ENCODE data around the gene ICAM1.
"Not testable (repeated sequence)": the region's sequence is repeated elsewhere in the genome, so short reads cannot be mapped to it uniquely, and the experiment has no call there.

ICAM1 gene, protein sequence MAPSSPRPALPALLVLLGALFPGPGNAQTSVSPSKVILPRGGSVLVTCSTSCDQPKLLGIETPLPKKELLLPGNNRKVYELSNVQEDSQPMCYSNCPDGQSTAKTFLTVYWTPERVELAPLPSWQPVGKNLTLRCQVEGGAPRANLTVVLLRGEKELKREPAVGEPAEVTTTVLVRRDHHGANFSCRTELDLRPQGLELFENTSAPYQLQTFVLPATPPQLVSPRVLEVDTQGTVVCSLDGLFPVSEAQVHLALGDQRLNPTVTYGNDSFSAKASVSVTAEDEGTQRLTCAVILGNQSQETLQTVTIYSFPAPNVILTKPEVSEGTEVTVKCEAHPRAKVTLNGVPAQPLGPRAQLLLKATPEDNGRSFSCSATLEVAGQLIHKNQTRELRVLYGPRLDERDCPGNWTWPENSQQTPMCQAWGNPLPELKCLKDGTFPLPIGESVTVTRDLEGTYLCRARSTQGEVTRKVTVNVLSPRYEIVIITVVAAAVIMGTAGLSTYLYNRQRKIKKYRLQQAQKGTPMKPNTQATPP

DNA sequence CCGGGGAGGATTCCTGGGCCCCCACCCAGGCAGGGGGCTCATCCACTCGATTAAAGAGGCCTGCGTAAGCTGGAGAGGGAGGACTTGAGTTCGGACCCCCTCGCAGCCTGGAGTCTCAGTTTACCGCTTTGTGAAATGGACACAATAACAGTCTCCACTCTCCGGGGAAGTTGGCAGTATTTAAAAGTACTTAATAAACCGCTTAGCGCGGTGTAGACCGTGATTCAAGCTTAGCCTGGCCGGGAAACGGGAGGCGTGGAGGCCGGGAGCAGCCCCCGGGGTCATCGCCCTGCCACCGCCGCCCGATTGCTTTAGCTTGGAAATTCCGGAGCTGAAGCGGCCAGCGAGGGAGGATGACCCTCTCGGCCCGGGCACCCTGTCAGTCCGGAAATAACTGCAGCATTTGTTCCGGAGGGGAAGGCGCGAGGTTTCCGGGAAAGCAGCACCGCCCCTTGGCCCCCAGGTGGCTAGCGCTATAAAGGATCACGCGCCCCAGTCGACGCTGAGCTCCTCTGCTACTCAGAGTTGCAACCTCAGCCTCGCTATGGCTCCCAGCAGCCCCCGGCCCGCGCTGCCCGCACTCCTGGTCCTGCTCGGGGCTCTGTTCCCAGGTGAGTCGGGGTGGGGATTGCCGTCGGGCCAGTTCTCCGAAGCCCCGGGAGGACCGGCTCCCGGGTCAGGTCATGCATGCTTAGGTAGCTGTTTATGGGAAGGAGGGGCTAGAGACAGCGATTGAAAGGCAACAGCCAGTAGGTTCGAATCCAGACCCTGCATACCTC is at the start of gene ICAM1:
Gene ICAM1, plus strand, starts transcription at position 505 of the 779 bp plus-strand sequence. Its CDS starts 40 bp downstream, at position 545.
- peak; percentile 87 for DNase-seq

DNA sequence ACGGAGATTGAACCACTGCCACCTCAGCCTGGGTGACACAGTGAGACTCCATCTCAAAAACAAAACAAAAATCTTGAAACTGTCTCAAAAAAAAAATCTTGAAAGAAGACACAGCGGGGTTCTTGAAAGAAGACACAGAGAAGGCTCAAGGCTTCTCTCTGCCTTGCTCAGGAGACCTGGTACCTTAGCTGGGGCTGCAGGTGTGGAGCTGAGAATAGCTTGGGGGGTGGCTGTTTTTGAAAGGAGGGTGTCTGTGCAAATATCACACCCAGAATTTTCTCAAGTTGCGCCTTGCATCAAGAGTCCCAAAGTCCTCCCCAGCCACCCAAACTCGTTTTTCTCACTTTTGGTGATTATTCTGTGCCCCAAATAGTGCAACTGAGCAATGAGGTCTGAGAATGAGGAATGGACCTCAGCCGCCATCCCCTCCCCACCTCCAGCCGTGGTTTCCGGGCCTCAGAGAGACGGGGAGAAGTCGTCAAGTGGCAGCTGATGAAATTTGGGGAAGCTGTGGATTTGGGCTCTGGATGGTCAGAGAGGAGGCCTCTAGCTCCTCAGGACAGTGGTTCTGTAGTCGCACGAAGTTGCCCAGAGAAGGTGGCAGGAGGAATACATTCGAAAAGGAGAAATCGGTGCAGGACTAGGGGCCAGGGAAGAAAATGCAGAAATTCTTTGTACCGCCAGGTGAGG is 48.6 kb upstream of the ICAM1 start:
- no peak for DNase-seq

DNA sequence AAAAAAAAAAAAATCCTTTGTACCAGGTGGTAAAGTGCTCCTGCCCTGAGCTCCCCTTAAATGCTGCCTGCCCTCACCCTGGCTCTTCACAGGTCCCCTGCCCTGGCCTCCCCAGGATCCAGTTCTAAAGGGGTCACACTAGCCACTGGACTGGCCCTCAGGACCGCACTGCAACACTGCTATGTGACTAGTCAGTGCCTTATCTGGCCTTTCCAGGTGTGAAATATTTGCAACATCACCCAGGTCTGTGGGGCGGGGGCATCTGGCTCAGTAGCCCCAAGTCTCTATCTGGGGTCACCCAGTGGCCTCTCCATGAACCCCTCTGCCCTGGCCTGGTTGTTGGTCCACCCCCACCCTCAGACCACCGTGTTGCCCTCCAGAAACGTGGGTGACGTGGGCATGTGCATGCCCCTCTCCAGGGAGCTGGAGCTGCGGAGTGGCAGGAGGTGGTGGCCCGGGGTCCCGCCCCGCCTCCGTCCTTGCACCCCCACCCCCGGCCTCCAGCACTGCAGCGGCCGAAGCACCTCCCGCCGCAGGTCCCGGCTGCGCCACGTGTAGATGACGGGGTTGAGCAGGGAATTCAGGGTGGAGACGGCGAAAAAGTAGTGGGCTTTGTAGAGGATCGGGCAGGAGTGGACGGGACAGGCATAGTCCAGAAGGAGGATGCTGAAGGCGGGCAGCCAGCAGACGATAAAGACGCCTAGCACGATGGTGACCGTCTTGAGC is 47.3 kb upstream of the ICAM1 start:
- DNase-seq: no peak

DNA sequence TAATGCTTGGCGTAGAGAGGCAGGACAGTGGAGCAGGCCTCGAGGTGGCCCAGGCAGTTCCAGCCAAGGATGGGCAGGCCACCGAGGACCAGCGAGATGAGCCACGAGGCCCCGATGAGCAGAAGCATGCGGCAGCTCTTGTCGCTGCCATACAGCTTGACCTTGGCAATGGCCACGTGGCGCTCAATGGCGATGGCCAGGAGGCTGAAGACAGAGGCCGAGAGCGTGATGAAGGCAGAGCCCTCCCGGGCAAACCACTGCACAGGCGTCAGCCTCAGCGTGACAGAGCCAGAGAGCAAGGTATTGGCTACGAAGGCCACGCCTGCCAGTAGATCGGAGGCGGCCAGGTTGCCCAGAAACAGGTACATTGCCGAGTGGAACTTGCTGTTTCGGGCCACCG is 46.6 kb upstream of the ICAM1 start:
- DNase-seq: no peak

DNA sequence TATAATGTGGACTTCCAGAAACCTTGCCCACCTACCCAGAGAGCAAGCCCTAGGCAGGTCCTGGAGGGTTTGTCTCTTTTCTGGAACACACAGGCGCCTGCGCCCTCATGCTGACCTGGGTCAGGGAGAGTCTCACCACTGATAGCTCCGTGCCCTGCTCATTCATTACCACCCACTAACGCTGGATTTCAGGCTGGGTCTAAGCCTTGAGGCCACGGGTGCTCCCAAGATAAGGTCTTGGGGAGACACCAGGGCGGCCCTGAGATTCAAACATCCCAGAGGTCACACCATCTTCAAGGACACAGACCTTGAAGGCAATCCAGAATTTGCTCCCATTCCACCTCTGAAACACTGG is 44.9 kb upstream of the ICAM1 start:
- no peak for DNase-seq

DNA sequence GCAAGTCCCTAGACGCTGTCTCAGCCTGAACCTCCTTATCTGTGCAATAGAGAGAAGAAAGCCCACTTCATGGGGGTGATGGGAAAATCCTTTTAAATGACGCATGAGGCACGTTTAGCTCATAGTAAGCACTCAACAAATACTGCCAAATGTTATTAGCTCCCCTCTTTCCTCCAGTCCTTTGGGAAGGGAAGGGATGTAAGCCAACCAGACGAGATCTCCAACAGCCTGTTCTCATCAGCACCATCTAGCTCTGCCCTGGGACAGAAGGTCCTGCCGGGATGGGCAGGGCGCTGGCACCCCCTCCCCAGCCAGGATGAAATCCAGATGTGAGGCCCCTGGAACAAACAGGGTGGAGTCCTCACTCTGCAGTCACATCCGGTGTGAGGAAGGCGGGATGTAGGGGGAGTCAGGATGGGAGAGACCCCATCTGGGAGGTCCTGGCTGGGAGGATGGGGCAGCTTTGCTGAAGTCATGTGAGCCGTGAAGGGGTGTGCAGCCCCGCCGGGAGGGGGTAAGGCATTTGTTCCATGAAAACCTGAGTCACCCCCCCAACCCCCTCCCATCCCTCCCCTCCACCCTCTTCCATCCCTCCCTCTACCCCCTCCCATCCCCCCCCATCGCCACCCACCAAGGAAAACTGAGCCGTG is 44.4 kb upstream of the ICAM1 start:
- DNase-seq: peak; percentile 70

DNA sequence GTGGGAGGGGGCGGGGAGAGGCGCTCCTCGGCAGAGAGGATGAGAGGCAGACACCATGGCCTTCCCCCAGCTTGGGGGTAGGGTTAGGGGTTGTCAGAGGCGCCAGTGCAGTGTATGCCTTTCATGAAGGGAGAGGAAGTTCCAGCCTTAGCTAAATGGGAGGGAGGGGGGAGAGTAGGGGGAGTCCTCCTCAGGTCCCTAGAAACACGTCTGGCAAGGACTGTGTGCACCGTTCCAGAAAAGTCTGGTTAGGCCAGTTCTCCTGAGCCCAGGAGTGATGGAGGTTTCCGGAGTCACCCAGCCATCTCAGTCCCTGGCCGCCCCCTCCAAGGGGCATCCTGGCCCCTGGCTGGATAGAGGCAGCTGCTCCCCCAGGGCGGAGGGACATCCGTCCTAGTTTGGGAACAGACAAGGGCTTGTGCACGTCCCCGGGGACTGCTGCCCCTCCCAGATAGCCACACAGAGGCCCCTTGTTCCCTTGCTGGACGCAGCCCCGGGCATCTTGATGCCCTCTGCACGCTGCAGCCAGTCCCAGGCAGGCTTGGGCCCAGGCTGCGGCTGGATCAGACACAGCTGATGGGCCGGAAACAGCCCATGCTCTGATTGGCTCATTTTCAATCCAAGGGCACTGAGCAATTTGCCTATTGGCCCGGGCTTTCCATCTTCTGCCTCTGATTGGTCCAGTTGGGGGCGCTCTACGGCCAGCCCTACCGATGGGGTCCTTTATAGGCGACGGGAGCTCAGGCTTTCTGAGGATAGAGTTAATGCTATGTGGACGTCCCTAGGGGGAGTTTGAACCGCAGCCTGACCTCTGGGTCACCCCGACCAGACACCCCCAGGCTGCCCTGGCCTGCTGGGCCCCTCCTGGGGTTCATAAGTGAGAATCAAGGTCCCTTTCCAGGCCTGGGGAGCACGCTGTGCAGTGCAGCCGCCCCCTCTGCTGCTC is 43.6 kb upstream of the ICAM1 start:
- no peak for DNase-seq

DNA sequence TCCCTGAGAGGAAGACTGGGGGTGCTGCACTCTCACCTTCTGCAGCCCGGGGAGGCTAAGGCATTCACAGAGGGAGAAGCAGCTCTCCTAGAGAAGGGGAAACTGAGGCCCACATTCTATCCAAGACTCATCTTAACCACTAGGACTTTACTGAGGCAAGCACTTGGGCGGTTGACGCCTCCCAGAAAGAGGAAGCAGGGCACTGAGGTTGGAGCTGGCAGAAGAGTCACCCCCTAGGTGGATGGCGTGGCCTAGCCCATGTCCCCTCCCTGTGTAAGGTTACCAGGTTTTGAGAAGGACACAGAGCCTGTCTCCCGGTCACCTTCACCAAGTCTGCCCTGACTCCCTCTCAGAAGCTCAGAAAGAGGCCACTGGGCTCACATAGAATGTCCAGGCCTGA is 42.5 kb upstream of the ICAM1 start:
- DNase-seq: no peak

DNA sequence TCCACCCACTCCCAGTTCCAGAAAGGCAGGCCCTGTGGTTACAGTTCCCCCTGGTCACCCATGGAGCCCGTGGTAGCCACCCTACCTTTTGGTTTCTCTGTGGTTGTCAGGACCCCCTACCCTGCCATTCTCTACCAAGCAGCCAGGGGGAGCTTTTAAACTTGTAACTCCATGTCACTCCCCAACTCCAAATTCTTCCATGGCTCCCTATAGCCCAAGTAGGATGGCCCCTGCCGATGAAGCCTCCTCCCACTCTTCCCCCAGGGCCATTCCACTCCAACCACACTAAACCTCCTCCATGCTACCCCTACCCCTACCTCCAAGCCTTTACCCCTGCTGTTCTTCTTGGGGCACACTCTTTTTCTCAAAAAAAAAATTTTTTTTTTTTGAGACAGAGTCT is 42.0 kb upstream of the ICAM1 start:
- peak; percentile 44 for DNase-seq

DNA sequence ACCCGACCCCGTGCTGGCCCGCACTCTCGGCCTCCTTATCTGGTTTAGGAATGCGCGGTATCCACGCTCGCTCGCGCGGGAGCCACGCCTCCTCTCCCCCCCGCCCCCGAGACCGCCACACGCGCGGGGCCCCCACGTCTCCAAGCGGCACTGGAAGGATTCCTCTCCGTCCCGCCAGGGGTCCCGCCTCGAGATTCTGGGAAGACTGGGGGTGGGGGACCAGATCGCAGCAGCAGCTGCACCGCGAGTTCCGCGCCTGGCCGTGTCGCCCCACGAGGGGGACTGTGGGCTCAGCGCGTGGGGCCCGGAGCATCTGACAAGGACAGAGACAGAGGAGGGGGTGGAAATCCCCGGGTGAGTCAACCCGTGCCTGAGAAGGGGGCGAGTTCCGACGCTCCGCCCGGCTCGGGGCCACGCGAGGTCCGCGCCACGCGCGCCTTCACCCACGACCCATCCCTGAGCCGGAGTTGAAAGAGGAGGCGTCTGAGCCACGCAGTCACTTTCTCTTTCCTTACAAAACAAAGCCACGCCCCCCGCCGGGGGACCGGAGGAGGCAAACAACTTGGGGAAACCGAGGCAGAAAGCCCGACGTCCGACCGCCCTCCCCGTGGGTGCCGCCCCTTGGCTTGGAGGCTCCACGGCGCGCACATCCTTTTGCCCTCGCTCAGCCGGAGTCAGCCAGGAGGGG is 40.6 kb upstream of the ICAM1 start:
- peak; percentile 37 for DNase-seq

DNA sequence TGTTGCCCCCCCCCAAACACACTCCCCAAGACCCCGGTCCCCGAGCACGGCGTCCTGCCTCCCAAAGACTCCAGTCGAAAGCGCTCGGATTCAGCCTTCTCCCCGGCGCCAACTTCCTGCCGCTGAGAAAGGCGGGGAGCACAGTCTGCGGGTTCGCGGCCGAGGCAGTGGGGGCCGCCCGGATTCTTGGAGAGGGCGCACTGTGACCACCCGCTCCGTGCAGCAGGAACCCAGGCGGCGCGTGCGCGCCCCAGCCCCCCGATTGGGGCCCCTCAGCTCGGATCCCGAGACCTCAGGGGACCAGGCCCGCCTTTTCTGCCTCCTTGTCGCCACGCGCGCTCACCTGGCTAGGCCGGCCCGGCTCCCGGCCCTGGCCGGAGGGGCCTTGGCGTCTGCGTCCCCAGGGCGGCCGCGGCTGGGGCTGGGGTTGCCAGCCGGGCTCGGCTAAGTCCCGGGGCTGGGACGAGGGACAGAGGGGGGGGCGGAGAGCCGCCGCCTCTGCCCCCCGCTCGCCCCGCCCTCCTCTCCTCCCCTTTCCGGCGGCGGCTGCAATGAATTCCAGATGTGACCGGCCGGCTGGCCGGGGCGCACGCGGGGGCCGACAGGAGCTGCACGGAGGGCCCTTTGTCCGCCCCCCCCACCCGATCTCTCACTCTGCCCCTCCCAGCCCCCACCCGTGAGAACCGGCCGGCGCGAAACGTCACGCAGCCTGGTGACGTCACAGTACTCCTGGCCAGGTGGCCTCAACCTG is 39.9 kb upstream of the ICAM1 start, which contains the start of gene S1PR2:
Gene S1PR2, minus strand, starts transcription at position 471 of the 751 bp plus-strand sequence. CDS start 6,426 bp downstream, outside the sequence.
- DNase-seq: peak; percentile 75

DNA sequence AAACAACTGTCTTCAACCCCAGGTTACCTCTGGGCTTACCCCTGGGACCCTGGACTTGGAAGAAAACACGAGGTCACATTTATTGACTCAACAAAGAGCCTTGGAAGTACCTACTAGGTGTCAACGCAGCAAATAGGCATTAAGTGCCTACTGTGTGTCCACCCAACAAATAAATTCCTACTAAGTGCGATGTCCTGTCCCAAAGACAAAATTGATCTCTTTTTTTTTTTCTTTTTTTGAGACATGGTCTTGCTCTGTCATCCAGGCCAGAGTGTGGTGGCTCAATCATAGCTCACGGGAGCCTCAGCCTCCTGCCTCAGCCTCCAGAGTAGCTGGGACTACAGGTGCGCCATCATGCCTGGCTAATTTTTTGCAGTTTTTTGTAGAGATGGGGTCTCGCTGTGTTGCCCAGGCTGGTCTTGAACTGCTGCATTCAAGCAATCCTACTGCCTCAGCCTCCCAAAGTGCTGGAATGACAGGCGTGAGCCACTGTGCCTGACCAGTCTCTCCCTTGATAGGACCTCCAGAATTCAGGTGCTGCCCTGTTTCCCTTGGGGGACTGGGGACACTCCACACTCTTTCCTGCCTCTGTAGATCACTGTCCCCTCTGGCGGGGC is 39.2 kb upstream of the ICAM1 start:
- no peak for DNase-seq

DNA sequence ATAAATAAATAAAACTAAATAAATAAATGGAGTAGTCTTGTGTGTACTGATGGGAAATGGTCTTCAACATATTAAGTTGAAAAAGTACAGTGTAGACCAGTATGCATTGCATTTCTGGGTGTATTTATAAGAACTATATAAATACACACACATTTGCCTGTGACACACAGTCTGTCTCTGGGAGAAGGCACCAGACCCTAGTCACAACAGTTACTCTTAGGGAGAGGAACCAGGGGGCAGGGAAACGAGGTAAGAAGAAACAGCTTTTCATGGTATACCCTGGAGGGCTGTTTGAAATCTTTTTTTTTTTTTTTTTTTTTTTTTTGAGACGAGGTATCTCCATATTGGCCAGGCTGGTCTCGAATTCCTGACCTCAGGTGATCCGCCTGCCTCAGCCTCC is 37.0 kb upstream of the ICAM1 start:
- no peak for DNase-seq

DNA sequence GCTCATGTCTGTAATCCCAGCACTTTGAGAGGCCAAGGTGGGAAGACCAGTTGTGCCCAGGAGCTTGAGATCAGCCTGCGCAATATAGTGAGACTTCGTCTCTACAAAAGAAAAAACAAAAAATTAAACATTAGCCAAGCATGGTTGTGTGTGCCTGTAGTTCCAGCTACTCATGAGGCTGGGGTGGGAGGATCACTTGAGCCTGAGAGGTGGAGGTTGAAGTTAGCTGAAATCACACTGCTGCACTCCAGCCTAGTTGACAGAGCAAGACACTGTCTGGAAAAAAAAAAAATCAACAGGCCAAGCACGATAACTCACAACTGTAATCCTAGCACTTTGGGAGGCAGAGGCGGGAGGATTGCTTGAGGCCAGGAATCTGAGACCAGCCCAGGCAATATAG is 35.9 kb upstream of the ICAM1 start:
- no peak for DNase-seq

DNA sequence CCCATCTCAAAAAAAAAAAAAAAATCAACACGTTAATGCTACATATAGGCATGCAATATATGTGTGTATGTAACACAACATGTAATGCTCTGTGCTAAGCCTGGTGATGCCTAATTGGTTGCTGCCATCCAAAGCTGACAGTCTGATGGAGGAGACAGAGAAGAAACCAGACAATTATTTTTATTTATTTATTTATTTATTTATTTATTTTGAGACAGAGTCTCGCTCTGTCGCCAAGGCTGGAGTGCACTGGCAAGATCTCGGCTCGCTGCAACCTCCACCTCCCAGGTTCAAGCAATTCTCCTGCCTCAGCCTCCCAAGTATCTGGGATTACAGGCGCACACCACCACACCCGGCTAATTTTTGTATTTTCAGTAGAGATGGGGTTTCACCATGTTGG is 35.5 kb upstream of the ICAM1 start:
- not testable (repeated sequence) for DNase-seq

DNA sequence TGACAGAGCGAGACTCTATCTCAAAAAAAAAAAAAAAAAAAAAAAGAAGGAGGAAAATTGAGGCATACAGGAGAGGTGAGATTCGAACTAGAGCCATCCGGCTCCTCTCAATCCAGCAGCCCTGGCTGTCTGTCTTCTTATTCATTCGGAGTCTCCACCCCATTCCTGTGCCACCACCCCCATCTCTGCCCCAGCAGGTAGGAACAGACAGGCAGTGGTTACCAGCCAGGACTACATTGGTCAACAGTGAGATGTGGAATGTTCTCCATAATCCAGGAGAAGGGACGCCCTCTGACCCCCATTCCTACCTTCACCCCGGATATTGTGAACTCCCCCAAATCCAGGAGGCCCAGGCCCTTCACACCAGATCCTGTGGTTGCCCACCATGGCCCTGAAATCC is 33.2 kb upstream of the ICAM1 start:
- DNase-seq: no peak

DNA sequence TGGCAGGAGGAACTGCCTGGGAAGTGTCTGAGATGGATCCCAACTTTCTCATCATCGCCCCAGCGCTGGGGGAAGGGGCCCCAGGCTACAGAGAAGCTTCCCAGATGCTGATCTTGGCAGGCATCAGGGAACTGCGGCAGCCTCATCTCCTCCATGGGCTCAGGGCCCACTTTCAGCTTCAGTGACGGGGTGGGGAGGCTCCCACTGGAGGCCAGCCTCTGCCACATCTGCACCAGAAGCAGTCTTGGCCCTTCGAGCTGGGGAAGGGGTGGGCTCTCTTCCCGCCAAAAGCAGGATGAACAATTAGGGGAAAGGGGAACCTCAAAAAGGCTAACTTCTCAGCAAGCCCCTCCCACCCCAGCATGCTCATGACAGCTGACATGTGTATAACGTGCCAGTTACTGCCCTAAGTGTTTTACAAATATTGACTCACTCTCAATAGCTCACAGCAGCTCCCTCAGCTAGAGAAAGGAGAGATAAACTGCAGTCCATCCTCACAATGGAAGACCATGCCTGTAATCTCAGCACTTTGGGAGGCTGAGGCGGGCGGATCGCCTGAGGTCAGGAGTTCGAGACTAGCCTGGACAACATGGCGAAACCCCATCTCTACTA is 32.6 kb upstream of the ICAM1 start:
- peak; percentile 31 for DNase-seq

DNA sequence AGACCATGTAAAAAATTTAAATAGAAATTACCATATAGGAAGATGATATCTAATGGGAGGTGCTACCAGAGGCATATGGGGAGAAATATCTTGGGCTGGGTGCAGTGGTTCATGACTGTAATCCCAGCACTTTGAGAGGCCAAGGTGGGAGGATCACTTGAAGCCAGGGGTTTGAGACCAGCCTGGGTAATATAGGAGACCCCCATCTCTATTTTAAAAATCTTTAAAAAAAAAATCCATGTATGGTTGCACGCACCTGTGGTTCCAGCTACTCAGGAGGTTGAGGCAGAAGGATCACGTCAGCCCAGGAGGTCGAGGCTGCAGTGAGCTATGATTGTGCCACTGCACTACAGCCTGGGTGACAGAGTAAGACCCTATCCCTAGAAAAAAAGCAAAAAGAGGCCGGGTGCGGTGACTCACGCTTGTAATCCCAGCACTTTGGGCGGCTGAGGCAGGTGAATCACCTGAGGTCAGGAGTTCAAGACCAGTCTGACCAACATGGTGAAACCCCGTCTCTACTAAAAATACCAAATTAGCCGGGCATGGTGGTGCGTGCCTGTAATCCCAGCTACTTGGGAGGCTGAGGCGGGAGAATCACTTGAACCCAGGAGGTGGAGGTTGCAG is 29.0 kb upstream of the ICAM1 start:
- DNase-seq: not testable (repeated sequence)
